Ascending aorta (tissue), 2 donors: ENCODE data around the gene NRAP. TPM values are rescaled to one million over a fixed set of nuclear protein-coding genes. Genes with fewer than 3 reads are reported as not detected.

Experiments used
- DNase-seq, 2 donors: peaks; one replicate each; pipeline ENCODE4 v3.0.0-alpha.2; 2019; ENCODE audit warnings: low spot score in 2 of 2
- H3K27ac ChIP-seq, 2 donors: fragments of 200-600 bp; sonication (generic); one replicate each; pipeline ENCODE4 v1.5.1; 2016 to 2017; ENCODE audit warnings: mild to moderate bottlenecking in 1 of 2
- H3K27me3 ChIP-seq: fragments of 200-600 bp; sonication (generic); one replicate; pipeline ENCODE4 v1.5.1; 2017
- H3K36me3 ChIP-seq, 2 donors: fragments of 200-600 bp; sonication (generic); one replicate each; pipeline ENCODE4 v1.5.1; 2016
- H3K4me1 ChIP-seq, 2 donors: fragments of 200-600 bp; sonication (generic); one replicate each; pipeline ENCODE4 v1.5.1; 2016 to 2017; ENCODE audit warnings: mild to moderate bottlenecking in 1 of 2
- H3K4me3 ChIP-seq, 2 donors: fragments of 200-600 bp; sonication (generic); one replicate each; pipeline ENCODE4 v1.5.1; 2016 to 2017; ENCODE audit warnings: mild to moderate bottlenecking in 1 of 2
- H3K9me3 ChIP-seq, 2 donors: fragments of 200-600 bp; sonication (generic); one replicate each; pipeline ENCODE4 v1.5.1; 2016
- intact Hi-C: fragments of 100-400 bp; cut with DNase I; formaldehyde crosslinking; loops from one replicate; pipeline ENCODE4 v1.15.1; 2023
- total RNA-seq: library from RNA; depleted of rRNA; stranded (reverse); fragments of >200 nt; gene quantifications from one replicate; pipeline ENCODE4 v1.1.0, GENCODE V29; 2016
- TF ChIP-seq, protein P1 (sequence below), 3 experiments: fragments of 200-600 bp in 2 of 3; fragments of 450-650 bp in 1 of 3; sonication (generic) in 2 of 3; IDR thresholded peaks; one replicate each; pipeline ENCODE4 v1.5.1; 2016 to 2019; ENCODE audit warnings: antibody characterized with exemption in 3 of 3, mild to moderate bottlenecking in 1 of 3, moderate library complexity in 1 of 3

NRAP gene
- total RNA-seq, 1 donor from 2014 or later, result not detected

DNA sequence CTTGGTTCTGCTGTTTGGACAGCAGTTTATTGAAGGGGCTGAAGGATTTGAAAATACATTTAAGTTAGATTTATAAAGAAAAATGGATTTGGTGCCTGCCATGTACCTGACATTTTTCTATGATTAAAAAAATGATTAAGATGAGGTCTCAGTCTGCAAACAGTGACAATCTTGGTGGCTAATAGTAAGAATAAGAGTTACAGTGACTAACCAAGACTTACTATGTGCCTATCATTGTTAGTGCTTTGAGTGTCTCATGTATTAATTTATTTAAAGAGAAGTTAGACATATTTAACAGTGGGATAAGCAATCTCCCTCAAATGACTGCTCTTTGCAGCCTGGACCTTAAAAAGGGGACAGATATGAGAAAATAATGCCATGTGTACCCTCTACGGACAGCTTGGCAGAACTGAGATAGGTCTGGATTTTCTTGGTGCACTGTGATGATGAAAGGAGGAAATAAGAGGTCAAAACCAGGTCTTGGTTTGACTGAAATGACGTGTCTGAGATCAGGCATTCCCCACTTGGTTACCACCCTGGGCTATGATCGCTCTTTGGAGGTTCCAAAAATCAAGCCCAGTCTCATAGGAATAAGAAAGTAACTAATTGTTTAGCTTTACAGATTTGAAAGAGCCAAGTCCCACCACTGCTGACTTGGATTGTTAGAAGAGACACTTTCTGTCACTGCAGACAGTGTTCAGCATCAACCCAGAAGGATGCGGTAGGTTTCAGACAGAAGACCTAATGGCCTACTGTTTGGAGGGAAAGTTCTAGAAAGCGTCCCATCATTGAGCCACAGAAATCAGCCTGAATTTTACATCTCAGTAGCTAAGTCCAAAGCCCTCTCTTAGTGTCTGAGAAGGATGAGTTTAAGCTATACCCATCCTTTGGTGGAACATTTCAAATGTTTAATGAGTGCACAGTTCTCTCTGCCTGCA is 18.0 kb upstream of the NRAP start:
- H3K27ac ChIP-seq, result peak overlapping the region in 1 of 2 donors; percentile 86
- H3K36me3 ChIP-seq, result no peaks in the 10 kb centered on the region
- TF ChIP-seq, protein P1, sequence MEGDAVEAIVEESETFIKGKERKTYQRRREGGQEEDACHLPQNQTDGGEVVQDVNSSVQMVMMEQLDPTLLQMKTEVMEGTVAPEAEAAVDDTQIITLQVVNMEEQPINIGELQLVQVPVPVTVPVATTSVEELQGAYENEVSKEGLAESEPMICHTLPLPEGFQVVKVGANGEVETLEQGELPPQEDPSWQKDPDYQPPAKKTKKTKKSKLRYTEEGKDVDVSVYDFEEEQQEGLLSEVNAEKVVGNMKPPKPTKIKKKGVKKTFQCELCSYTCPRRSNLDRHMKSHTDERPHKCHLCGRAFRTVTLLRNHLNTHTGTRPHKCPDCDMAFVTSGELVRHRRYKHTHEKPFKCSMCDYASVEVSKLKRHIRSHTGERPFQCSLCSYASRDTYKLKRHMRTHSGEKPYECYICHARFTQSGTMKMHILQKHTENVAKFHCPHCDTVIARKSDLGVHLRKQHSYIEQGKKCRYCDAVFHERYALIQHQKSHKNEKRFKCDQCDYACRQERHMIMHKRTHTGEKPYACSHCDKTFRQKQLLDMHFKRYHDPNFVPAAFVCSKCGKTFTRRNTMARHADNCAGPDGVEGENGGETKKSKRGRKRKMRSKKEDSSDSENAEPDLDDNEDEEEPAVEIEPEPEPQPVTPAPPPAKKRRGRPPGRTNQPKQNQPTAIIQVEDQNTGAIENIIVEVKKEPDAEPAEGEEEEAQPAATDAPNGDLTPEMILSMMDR (IDR thresholded peaks at IDR 0.05), result no peak
- no peak for DNase-seq
- H3K27me3 ChIP-seq, result no peaks in the 10 kb centered on the region
- peaks cover 3 to 14% of the 10 kb centered on the region in 2 donors for H3K9me3 ChIP-seq
- H3K4me1 ChIP-seq, result peaks cover 0 to 4% of the 10 kb centered on the region in 2 donors
- no peak overlapping the region for H3K4me3 ChIP-seq
- intact Hi-C loops, result no loop called here

DNA sequence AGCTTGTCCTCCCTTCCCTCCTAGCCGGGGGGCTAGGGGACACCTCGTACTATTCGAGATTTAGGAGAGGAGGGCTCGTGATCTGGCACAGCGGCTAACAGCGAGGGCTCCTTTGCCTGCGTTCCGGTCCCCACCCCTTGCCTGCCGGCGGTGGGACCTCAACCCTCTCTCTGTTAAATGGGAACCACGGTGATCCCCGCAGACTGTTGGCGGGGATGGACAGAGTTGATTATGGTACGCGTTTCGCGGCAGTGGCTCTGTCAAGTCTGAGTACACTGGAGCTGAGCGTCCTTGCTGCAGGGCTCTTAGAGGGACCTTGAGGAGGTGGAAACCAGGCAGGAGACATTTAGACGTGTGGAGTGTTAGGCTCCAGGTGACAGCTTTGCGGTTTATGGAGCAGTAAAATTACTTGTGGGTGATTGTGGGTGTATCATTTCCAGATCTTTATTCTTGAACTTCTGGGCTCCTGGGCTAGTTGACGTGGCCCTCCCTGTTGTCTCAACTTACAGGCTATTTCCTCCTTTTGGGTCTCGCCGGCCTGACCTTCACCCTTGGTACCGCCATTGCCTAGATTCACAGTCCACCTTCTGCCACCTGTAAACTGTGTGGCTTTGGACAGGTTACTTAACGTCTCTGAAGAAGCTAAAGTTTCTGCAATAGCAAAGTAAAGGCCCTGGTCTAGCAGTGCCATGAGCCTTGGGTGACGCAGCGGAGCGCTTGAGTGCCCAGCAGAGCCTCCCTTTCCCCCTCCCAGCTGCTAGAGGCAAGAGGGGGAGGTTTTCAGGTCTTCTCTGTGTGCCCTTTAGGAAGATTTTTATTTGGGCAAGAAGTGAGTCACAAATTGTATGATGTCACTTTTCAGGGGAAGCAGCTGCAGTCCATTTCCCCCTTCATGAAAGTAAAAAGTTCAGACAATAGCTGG is 16.6 kb upstream of the NRAP start:
- peak; percentile 18 to 70 for DNase-seq
- H3K4me1 ChIP-seq, result peaks cover 0 to 4% of the 10 kb centered on the region in 2 donors
- H3K4me3 ChIP-seq, result peak overlapping the region; percentile 74 to 94
- TF ChIP-seq, protein P1 (IDR thresholded peaks at IDR 0.05), result no peak
- H3K27ac ChIP-seq, result peak overlapping the region; percentile 86 to 96
- peaks cover 0 to 6% of the 10 kb centered on the region in 2 donors for H3K9me3 ChIP-seq
- no peaks in the 10 kb centered on the region for H3K27me3 ChIP-seq
- intact Hi-C loops, result no loop called here
- no peaks in the 10 kb centered on the region for H3K36me3 ChIP-seq

DNA sequence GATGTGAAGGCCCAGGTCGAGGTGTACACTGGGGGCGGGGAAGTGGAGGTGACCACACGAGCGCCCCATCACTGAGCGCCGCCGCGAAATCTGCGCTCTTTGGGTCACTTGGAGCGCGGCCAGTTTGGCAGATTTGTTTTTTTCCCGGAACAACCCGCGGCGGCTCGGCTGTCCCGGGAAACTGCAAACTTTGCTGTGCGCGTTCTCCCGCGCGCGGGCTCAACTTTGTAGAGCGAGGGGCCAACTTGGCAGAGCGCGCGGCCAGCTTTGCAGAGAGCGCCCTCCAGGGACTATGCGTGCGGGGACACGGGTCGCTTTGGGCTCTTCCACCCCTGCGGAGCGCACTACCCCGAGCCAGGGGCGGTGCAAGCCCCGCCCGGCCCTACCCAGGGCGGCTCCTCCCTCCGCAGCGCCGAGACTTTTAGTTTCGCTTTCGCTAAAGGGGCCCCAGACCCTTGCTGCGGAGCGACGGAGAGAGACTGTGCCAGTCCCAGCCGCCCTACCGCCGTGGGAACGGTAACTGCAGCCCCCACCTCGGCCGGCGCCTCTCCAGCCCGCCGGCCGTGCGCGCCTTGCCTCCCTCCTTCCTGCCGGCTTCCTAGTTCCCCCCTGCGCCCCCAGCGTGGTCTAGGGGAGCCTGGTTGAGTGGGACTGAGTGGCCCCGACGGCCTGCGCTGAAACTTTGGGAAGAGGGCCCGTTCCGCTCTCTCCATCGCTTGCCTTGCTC is 15.8 kb upstream of the NRAP start, which contains the start of gene CASP7:
TSS of gene CASP7 (plus strand) at position 450 of the 727 bp plus-strand sequence. CDS start 17,582 bp downstream, outside the sequence.
- H3K36me3 ChIP-seq, result no peaks in the 10 kb centered on the region
- TF ChIP-seq, protein P1 (IDR thresholded peaks at IDR 0.05), result no peak
- DNase-seq, result peak; percentile 16 to 81
- intact Hi-C loops, result no loop called here
- peaks cover 0 to 4% of the 10 kb centered on the region in 2 donors for H3K4me1 ChIP-seq
- H3K4me3 ChIP-seq, result peak within 1 kb of the TSS; percentile 74 to 94
- H3K27ac ChIP-seq, result peak within 1 kb of the TSS; percentile 86 to 96
- peaks cover 0 to 4% of the 10 kb centered on the region in 2 donors for H3K9me3 ChIP-seq
- no peaks in the 10 kb centered on the region for H3K27me3 ChIP-seq

DNA sequence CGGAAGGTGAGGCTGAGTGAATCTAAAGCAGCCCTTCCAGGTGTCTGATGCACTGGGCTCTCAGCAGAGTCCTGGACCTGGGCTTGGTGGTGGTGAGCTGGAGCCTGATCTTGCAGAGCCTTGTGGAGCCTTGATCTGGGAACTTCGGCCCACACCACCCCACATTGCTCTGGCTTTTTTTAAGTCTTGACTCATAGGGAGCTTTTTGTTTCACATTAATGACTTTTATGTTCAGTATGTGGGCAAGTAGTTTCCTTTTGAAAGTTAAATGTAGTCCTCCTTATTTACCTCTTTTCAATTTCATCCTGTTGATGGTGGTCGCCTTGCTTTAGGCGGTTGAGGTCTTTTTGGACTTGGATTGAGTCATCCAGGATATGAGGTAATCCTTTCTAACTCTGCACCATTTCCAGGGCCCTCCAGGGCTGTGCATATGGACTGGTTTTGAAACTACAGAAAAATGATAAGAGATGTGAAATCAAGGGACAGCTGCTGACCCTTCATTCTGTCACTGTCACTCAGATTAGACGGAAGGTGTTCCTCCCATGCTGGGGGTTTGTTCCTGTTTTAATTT is 2.9 kb upstream of the NRAP start:
- H3K27me3 ChIP-seq, result no peaks in the 10 kb centered on the region
- H3K4me1 ChIP-seq, result no peaks in the 10 kb centered on the region
- intact Hi-C loops, result no loop called here
- H3K36me3 ChIP-seq, result no peaks in the 10 kb centered on the region
- no peaks in the 10 kb centered on the region for H3K9me3 ChIP-seq
- TF ChIP-seq, protein P1 (IDR thresholded peaks at IDR 0.05), result no peak
- no peak for DNase-seq
- H3K27ac ChIP-seq, result no peak overlapping the region
- no peak overlapping the region for H3K4me3 ChIP-seq
